PC-9 (cell line): Measurements from ENCODE around the gene USP28. TPM values are rescaled to one million over a fixed set of nuclear protein-coding genes. Genes with fewer than 3 reads are reported as not detected.
A peak's percentile ranks its signal among the peaks of the same experiment; 100 is the strongest.

Experiments used
- BruUV-seq: library from RNA; stranded (reverse); fragments of 400-500 nt; replicated peaks from 2 replicates; lab custom pipeline; 2021; lab: Mats Ljungman, UMichigan
- CTCF ChIA-PET: fragments of 300-600 bp; sonication (Branson Sonifier 250); formaldehyde crosslinking; loops from one replicate; lab custom pipeline; 2022; ENCODE audit warnings: antibody characterized with exemption; lab: Charles Lee
- POLR2A ChIA-PET: fragments of 300-600 bp; sonication (Branson Sonifier 250); formaldehyde crosslinking; loops from one replicate; lab custom pipeline; 2022; ENCODE audit warnings: antibody characterized with exemption; ENCODE audit not compliant: unreplicated experiment; lab: Charles Lee
- DNase-seq, 2 experiments: peaks; one replicate each; pipeline versions ENCODE4 v3.0.0 to v3.0.0-alpha.2; 2015 to 2022; ENCODE audit warnings: mixed read lengths in 1 of 2
- H2AFZ ChIP-seq: fragments of 200-600 bp; sonication (generic); 2 replicates; pipeline ENCODE4 v1.8.1; 2017; ENCODE audit warnings: antibody characterized with exemption
- H3F3A ChIP-seq: fragments of 200-600 bp; sonication (generic); 2 replicates; pipeline ENCODE4 v1.8.1; 2017; ENCODE audit warnings: antibody characterized with exemption, mild to moderate bottlenecking, low read depth; ENCODE audit not compliant: insufficient read depth
- H3K27ac ChIP-seq: fragments of 200-600 bp; sonication (generic); 2 replicates; pipeline ENCODE4 v1.6.1; 2016; ENCODE audit warnings: mixed run types
- H3K27me3 ChIP-seq: fragments of 200-600 bp; sonication (generic); 2 replicates; pipeline ENCODE4 v1.6.1; 2016; ENCODE audit warnings: low read depth, mixed run types; ENCODE audit not compliant: insufficient read depth
- H3K36me3 ChIP-seq: fragments of 200-600 bp; sonication (generic); 2 replicates; pipeline ENCODE4 v1.6.1; 2016; ENCODE audit warnings: low read depth, mixed run types
- H3K4me1 ChIP-seq: fragments of 200-600 bp; sonication (generic); replicated peaks from 2 replicates; pipeline ENCODE4 v1.6.1; 2016; ENCODE audit warnings: mixed run types; ENCODE audit not compliant: insufficient read depth
- H3K4me2 ChIP-seq: fragments of 200-600 bp; sonication (generic); 2 replicates; pipeline ENCODE4 v1.6.1; 2017; ENCODE audit warnings: mixed run types
- H3K4me3 ChIP-seq: fragments of 200-600 bp; sonication (generic); 2 replicates; pipeline ENCODE4 v1.6.1; 2016; ENCODE audit warnings: mixed run types
- H3K79me2 ChIP-seq: fragments of 200-600 bp; sonication (generic); 2 replicates; pipeline ENCODE4 v1.6.1; 2017; ENCODE audit warnings: low read depth, mixed run types
- H3K9me2 ChIP-seq: fragments of 200-600 bp; sonication (generic); 2 replicates; pipeline ENCODE4 v1.8.1; 2017; ENCODE audit warnings: mild to moderate bottlenecking; ENCODE audit not compliant: insufficient read depth
- H3K9me3 ChIP-seq: fragments of 200-600 bp; sonication (generic); 2 replicates; pipeline ENCODE4 v1.8.1; 2016; ENCODE audit warnings: low read depth; ENCODE audit not compliant: insufficient read depth
- H4K20me1 ChIP-seq: fragments of 200-600 bp; sonication (generic); 2 replicates; pipeline ENCODE4 v1.8.1; 2017; ENCODE audit not compliant: insufficient read depth
- EZH2 ChIP-seq: fragments of 200-600 bp; sonication (generic); IDR thresholded peaks from 2 replicates; pipeline ENCODE4 v1.8.0; 2017; ENCODE audit warnings: antibody characterized with exemption, low read depth
- intact Hi-C: fragments of 100-400 bp; cut with micrococcal nuclease; formaldehyde crosslinking; loops from one replicate; pipeline ENCODE4 v1.10.0; 2022; ENCODE audit not compliant: unreplicated experiment
- total RNA-seq: library from RNA; stranded (reverse); gene quantifications from 2 replicates; pipeline ENCODE4 v1.2.3, GENCODE V29; 2021
- TF ChIP-seq, protein P1 (sequence below): fragments of 200-600 bp; sonication (generic); conservative IDR thresholded peaks from 2 replicates; pipeline ENCODE4 v1.6.1; 2017; ENCODE audit warnings: mixed run types, antibody characterized with exemption, mild to moderate bottlenecking, moderate library complexity

The USP28 gene
- total RNA-seq, 1 experiment from 2014 or later = 38.1 TPM

DNA sequence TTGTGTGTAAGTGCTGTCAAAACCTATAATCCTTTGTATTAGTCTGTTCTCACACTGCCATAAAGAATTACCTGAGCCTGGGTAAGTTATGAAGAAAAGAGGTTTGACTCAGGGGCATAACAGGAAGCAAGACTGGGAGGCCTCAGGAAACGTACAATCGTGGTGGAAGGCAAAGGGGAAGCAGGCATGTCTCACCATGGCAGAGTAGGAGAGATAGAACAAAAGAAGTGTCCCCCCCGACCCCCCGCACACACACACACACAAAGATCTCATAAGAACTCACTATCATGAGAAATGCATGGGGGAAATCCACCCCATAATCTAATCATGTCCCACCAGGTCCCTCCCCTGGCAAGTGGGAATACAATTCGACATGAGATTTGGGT is 2.3 kb upstream of the USP28 start:
- Histone ChIP-seq H3K4me1 (peaks cover 16% of the 10 kb centered on the region; the same call in 1 of the 2 replicates), H3K9me3 (no peaks in the 10 kb centered on the region), H4K20me1 (no peaks in the 10 kb centered on the region), H3F3A (no peaks in the 10 kb centered on the region), H3K27ac (no peak overlapping the region), H3K9me2 (no peaks in the 10 kb centered on the region), H3K36me3 (no peaks in the 10 kb centered on the region), H2AFZ (no peak overlapping the region), H3K4me3 (no peak overlapping the region), H3K27me3 (no peaks in the 10 kb centered on the region), H3K79me2 (no peaks in the 10 kb centered on the region), H3K4me2 (no peak overlapping the region)
- intact Hi-C loops = no loop called here
- DNase-seq = no peak
- TF ChIP-seq, protein P1, sequence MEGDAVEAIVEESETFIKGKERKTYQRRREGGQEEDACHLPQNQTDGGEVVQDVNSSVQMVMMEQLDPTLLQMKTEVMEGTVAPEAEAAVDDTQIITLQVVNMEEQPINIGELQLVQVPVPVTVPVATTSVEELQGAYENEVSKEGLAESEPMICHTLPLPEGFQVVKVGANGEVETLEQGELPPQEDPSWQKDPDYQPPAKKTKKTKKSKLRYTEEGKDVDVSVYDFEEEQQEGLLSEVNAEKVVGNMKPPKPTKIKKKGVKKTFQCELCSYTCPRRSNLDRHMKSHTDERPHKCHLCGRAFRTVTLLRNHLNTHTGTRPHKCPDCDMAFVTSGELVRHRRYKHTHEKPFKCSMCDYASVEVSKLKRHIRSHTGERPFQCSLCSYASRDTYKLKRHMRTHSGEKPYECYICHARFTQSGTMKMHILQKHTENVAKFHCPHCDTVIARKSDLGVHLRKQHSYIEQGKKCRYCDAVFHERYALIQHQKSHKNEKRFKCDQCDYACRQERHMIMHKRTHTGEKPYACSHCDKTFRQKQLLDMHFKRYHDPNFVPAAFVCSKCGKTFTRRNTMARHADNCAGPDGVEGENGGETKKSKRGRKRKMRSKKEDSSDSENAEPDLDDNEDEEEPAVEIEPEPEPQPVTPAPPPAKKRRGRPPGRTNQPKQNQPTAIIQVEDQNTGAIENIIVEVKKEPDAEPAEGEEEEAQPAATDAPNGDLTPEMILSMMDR = no peak
- no peak for TF ChIP-seq EZH2
- POLR2A ChIA-PET = no interaction called here
- BruUV-seq = no TSS peak
- CTCF ChIA-PET = no interaction called here

- Histone ChIP-seq H3F3A (no peaks in the 10 kb centered on the region), H3K4me1 (peaks cover 14% of the 10 kb centered on the region; the same call in 1 of the 2 replicates), H4K20me1 (no peaks in the 10 kb centered on the region), H3K9me2 (no peaks in the 10 kb centered on the region), H3K79me2 (no peaks in the 10 kb centered on the region), H2AFZ (no peak overlapping the region), H3K4me3 (no peak overlapping the region), H3K9me3 (no peaks in the 10 kb centered on the region), H3K4me2 (peak overlapping the region; percentile 87; the same call in 1 of the 2 replicates), H3K36me3 (no peaks in the 10 kb centered on the region), H3K27ac (no peak overlapping the region), H3K27me3 (no peaks in the 10 kb centered on the region)
- no TSS peak for BruUV-seq
- DNase-seq = no peak
- intact Hi-C loops = no loop called here
- TF ChIP-seq, protein P1 = no peak
- no peak for TF ChIP-seq EZH2
- CTCF ChIA-PET = no interaction called here
- POLR2A ChIA-PET = interaction anchor here (0.7 kb wide), 1 partner anchor 127 kb away, joined by 11 read pairs; no protein-coding TSS in a partner anchor
Measured at GRCh38 chr11:113876798-113877669, 1.7 kb upstream of the USP28 start.

GRCh38 chr11:113876074-113876797 is 864 bp upstream of the USP28 start:
- ChIA-PET POLR2A (interaction anchor here (0.6 to 0.7 kb wide), 2 partner anchors 126 to 563 kb away, joined by 8 to 11 read pairs; no protein-coding TSS in a partner anchor), CTCF (no interaction called here)
- TF ChIP-seq, protein P1 = no peak
- no peak for TF ChIP-seq EZH2

More at GRCh38 chr11:113876074-113876797, 864 bp upstream of the USP28 start:
- Histone ChIP-seq H3K4me1 (peaks cover 8% of the 10 kb centered on the region; the same call in 1 of the 2 replicates), H3K9me3 (no peaks in the 10 kb centered on the region), H3K27me3 (no peaks in the 10 kb centered on the region), H3K79me2 (no peaks in the 10 kb centered on the region), H4K20me1 (no peaks in the 10 kb centered on the region), H3K4me2 (peak overlapping the region; percentile 87), H3K4me3 (peak overlapping the region; percentile 67), H3K9me2 (no peaks in the 10 kb centered on the region), H3K36me3 (no peaks in the 10 kb centered on the region), H3K27ac (peak overlapping the region; percentile 70), H3F3A (no peaks in the 10 kb centered on the region), H2AFZ (peak overlapping the region; percentile 90)
- intact Hi-C loops = no loop called here
- TSS peak; percentile 82 for BruUV-seq
- no peak for DNase-seq
